ENCODE results near the gene SLC35D2.

Gene SLC35D2

GRCh38 chr9:96304230-96304629, 79.3 kb downstream of the SLC35D2 start:
- FAIRE-seq (no peak), DNase-seq (ENCODE audit: insufficient read length, low spot score) (no peak)
- no peak for TF ChIP-seq CTCF (IDR thresholded peaks at IDR 0.05; ENCODE audit: insufficient read depth, missing control alignments)

- FAIRE-seq (no peak), DNase-seq (ENCODE audit: insufficient read length, low spot score) (no peak)
- TF ChIP-seq CTCF (IDR thresholded peaks at IDR 0.05; ENCODE audit: insufficient read depth, missing control alignments): no peak
Measured at GRCh38 chr9:96302021-96302420, 81.5 kb downstream of the SLC35D2 start, which contains the start of gene HSD17B3. HSD17B3 (minus strand) TSS chr9:96302176; CDS start chr9:96302104, 72 bp downstream.

GRCh38 chr9:96299823-96300222, 83.7 kb downstream of the SLC35D2 start:
- no peak for TF ChIP-seq CTCF (IDR thresholded peaks at IDR 0.05; ENCODE audit: insufficient read depth, missing control alignments)
- DNase-seq (ENCODE audit: insufficient read length, low spot score): no peak
- no peak for FAIRE-seq

DNA sequence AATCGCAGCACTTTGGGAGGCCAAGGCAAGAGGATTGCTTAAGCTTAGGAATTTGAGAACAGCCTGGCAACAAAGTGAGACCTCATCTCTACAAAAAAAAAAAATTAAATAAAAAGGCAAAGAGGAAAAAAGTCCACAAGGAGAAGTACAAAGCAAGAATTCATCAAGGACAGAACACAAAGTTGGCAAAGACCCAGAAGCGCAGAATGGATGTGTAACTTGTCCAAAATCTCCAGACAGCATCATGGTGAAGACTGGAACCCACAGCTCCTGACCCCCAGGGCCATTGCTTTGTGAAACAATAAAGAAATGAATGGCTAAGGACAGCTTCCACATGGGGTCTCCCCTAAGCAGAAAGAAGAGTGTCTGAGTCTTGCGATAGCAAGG, 89.4 kb downstream of the SLC35D2 start:
- FAIRE-seq (no peak), DNase-seq (ENCODE audit: insufficient read length, low spot score) (no peak)
- no peak for TF ChIP-seq CTCF (IDR thresholded peaks at IDR 0.05; ENCODE audit: insufficient read depth, missing control alignments)

- DNase-seq (ENCODE audit: insufficient read length, low spot score): no peak
- no peak for FAIRE-seq
- no peak for TF ChIP-seq CTCF (IDR thresholded peaks at IDR 0.05; ENCODE audit: insufficient read depth, missing control alignments)
Measured at GRCh38 chr9:96293498-96294158, 89.9 kb downstream of the SLC35D2 start.

GRCh38 chr9:96289392-96289791, 94.1 kb downstream of the SLC35D2 start:
- FAIRE-seq (no peak), DNase-seq (ENCODE audit: insufficient read length, low spot score) (no peak)
- no peak for TF ChIP-seq CTCF (IDR thresholded peaks at IDR 0.05; ENCODE audit: insufficient read depth, missing control alignments)

DNA sequence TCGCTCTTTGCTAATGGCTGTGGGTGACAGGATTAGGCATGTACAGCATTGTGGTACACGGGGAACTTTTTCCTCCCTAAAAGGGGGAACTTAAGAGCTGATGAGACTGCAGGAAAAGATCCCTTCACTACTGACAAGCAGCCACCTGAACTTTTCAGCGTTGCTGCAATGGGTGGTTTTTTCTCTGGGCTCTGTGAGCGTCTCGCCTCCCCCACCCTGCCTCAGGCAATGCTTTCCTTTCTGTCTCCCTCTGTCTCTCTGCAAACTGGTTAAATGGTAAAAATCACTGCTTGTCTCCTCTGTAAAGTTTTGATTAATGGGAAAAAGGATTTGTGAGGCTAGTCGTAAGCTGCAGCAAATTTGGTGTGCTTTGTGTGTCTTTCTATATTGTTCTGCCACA, 101.9 kb downstream of the SLC35D2 start:
- TF ChIP-seq CTCF (IDR thresholded peaks at IDR 0.05; ENCODE audit: insufficient read depth, missing control alignments): no peak
- FAIRE-seq: no peak
- DNase-seq (ENCODE audit: insufficient read length, low spot score): no peak
